AG09309 (cell line): ENCODE data around the gene GUF1.
"Not testable (repeated sequence)": the region's sequence is repeated elsewhere in the genome, so short reads cannot be mapped to it uniquely, and the experiment has no call there.

Experiments
- DNase-seq: peaks from one replicate; pipeline ENCODE4 v3.0.0-alpha.2; 2010; ENCODE audit warnings: low read depth
- H3K4me3 ChIP-seq: 2 replicates; pipeline ENCODE4 v1.5.1; 2011; ENCODE audit warnings: mild to moderate bottlenecking, low read depth, low read length, moderate library complexity; ENCODE audit not compliant: control insufficient read depth
- TF ChIP-seq, protein P1 (sequence below): IDR thresholded peaks from 2 replicates; pipeline ENCODE4 v1.5.1; 2011; ENCODE audit warnings: mild to moderate bottlenecking, low read depth, low read length, inconsistent platforms; ENCODE audit not compliant: insufficient read depth, control insufficient read depth; ENCODE audit errors: missing control alignments

Gene GUF1

DNA sequence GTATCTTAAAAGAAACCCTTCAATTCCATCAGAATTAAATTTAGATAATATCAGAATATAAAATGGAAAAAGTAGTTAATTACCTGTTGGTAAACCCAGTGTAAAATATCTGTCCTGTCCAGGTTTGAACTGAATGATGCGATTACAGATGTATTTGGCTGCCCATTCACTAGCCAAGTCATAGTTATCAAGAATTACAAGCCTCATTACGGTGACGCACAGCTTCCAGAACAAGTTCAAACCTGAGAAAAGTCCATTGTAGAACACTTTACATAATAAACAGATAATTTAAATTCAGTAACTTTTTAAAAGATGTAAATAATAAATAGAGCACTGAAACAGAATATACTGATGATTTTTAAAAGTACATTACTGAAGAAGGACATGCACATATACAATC is 43.8 kb downstream of the GUF1 start:
- DNase-seq, result no peak
- TF ChIP-seq, protein P1, sequence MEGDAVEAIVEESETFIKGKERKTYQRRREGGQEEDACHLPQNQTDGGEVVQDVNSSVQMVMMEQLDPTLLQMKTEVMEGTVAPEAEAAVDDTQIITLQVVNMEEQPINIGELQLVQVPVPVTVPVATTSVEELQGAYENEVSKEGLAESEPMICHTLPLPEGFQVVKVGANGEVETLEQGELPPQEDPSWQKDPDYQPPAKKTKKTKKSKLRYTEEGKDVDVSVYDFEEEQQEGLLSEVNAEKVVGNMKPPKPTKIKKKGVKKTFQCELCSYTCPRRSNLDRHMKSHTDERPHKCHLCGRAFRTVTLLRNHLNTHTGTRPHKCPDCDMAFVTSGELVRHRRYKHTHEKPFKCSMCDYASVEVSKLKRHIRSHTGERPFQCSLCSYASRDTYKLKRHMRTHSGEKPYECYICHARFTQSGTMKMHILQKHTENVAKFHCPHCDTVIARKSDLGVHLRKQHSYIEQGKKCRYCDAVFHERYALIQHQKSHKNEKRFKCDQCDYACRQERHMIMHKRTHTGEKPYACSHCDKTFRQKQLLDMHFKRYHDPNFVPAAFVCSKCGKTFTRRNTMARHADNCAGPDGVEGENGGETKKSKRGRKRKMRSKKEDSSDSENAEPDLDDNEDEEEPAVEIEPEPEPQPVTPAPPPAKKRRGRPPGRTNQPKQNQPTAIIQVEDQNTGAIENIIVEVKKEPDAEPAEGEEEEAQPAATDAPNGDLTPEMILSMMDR, result no peak
- H3K4me3 ChIP-seq, result no peak overlapping the region

DNA sequence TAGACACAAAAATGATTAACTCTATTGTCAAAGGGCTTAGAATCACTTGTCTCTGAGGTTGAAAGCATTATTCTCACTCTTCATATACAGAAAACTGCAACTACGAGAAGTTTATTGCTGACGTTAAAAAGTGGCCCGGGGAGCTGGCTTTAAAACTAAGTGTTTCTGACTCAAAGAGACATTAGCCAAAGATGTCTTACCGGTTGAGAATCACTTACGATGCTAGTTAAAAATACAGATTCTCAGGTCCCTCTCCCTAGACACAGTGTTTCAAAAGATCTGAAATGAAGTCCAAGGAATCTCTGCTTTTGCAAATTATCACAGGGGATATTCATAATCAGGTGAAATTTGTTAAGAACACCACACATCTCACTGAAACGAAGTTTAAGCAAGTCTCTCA is 46.9 kb downstream of the GUF1 start:
- peak overlapping the region; percentile 75 for H3K4me3 ChIP-seq
- TF ChIP-seq, protein P1, result no peak

DNA sequence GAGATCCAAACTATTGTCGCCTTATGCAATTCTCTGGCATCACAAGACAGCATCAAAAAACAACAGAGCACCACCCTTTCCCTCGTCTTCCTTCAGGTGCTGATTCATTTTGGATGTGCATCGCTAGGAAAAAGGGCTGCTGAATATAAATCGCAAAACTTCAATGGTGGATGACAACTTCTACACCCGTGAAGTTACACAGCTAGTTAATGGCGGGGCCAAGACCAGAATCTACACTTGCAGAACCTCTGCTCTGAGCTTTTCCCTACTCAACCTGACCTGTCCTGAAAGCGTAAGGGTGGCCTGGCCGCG is 47.5 kb downstream of the GUF1 start:
- TF ChIP-seq, protein P1, result no peak
- DNase-seq, result no peak
- peak overlapping the region; percentile 75 for H3K4me3 ChIP-seq

More for the DNA sequence above, 46.9 kb downstream of the GUF1 start:
- DNase-seq, result no peak

DNA sequence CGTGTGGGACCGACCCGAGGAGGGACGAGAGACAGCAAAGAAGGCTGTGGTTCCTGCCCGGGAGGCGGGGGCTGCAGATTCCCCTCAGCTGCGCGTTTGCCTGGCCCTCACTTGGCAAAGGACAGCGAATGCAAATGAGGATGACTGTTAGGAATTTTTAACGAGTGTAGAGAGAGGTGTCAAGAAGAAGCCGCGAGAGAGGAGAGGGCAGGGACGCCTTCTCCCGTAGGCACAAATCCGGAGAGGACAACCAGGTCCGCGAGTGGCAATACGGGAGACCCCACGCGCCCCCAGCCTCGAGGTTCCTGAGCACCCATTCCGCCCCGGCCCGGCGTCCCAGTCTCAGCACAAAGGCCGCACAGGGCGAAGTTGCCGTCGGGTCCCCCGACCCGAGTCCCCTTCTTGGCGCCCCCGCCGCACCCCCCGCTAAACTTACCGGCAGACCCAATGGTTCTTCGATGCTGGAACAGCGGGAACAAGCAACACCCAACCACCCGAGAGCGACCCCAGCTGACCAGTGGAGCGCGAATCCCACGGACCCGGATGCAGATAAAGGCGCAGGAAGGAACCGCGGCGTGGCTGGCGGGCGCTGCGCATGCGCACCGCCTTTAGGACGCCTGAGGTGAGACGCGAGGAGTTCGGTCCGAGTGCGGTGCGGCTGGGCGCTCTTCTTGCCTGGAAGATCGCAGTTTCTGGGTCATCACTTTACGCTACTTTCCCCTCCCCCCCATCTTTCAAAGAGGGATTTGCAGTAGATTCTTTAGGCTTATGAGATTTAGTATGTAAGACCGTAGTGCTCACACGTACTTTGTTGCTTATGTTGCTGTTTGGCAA is 48.0 kb downstream of the GUF1 start, which contains the start of gene GNPDA2:
GNPDA2 (minus strand) TSS at position 519 of the 834 bp plus-strand sequence. CDS start 4,349 bp downstream, outside the sequence.
- H3K4me3 ChIP-seq, result peak within 1 kb of the TSS; percentile 75
- TF ChIP-seq, protein P1, result peak; percentile 24
- DNase-seq, result peak; percentile 52

DNA sequence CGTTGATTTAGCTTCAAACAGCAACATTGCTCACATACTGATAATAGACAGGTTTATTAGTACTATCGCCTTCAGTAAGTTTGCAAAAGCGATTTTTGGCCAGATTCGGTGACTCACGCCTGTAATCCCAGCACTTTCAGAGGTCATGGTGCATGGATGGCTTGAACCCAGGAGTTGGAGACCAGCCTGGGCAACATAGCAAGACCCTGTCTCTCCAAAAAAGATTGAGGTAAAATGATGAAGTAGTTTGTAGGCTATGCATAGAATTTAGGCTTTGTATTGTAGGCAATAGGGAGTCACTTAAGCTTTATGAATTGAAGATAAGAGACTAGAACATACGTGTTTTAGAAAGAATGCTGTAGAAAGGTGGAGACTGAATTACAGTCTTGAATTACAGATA is 49.3 kb downstream of the GUF1 start:
- H3K4me3 ChIP-seq, result no peak overlapping the region
- DNase-seq, result no peak
- TF ChIP-seq, protein P1, result no peak

DNA sequence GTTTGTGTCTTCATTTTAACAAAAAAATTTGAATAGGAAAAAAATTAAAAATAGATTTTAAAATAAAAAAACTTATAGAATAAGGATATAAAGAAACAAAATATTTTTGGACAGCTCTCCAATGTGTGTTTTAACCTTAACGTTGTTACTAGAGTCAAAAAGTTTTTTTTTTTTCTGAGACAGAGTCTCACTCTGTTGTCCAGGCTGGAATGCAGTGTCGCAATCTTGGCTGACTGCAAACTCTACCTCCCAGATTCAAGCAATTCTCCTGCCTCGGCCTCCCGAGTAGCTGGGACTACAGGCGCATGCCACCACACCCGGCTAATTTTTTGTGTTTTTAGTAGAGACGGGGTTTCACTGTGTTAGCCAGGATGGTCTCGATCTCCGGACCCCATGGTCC is 50.5 kb downstream of the GUF1 start:
- not testable (repeated sequence) for DNase-seq, H3K4me3 ChIP-seq

DNA sequence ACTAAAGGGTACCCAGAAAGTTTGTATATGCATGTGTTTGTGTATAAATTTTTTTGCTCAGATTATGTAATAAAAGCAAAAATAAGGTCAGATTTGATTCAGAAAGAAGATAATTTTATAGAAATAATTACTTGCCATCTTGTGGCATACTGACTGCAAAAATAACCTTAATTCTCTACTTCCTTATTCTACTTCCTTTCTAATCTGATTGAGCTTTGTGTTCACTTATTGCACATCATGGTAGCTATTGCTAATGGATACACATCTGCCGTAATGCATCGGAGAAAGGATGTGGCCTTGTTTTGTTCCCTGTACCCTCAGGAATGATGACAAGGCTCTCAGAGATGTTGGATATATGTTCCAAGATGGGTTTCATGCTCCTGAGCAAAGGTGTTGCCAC is 58.7 kb downstream of the GUF1 start:
- TF ChIP-seq, protein P1, result no peak
- DNase-seq, result no peak

More for the DNA sequence above, 58.7 kb downstream of the GUF1 start:
- H3K4me3 ChIP-seq, result no peak overlapping the region
